Retina (tissue), 1 donor: Measurements from ENCODE around the gene TMEFF1.

Experiments used
- DNase-seq: peaks from one replicate; pipeline ENCODE4 v3.0.0-alpha.2; 2016

TMEFF1 gene

DNA sequence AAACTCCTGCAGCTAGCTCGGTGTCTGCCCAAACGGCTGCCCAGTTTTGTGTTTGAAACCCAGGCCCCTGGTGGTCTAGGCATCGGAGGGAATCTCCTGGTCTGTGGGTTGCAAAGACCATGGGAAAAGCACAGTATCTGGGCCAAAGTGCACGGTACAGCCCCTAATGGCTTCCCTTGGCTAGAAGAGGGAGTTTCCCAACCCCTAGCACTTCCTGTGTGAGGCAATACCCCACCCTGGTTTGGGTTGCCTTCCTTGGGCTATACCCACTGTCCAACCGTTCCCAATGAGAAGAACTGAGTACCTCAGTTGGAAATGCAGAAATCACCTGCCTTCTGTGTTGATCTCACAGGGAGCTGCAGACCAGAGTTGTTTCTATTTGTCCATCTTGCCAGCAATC, 146.7 kb downstream of the TMEFF1 start:
- DNase-seq = no peak

DNA sequence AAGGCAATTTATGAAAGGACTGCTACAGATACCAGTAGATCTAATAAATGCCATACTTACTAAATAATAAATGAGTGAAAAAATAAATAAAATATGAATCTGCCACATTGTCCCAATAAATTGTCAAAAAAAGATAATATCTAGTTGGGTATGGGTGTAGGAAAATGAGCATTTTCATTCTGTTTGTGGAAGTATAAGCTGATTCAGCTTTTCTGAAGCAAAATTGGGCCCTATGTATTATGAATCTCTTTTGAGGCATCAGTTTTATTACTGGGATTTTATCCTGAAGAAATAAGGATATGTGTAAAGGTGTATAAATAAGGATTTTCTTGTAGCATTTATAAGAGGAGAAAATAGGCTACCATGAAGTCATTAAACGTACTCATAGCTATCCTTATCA, 151.0 kb downstream of the TMEFF1 start:
- no peak for DNase-seq

- DNase-seq = no peak
Observed at GRCh38 chr9:100626949-100627348, 154.0 kb downstream of the TMEFF1 start.
